Peyer's patch (tissue), 4 donors: Measurements from ENCODE around the gene RFX5.

Source experiments
- CTCF ChIP-seq, 6 experiments: fragments of 450-650 bp in 4 of 6; fragments of 200-600 bp in 2 of 6; sonication (generic) in 1 of 6; IDR thresholded peaks; one replicate each; pipeline ENCODE4 v1.5.1; 2017 to 2019; ENCODE audit warnings: antibody characterized with exemption in 6 of 6, mild to moderate bottlenecking in 3 of 6, moderate library complexity in 1 of 6
- POLR2A ChIP-seq, 2 donors: fragments of 450-650 bp; IDR thresholded peaks; one replicate each; pipeline ENCODE4 v1.5.1; 2017; ENCODE audit warnings: antibody characterized with exemption in 2 of 2, mild to moderate bottlenecking in 2 of 2, moderate library complexity in 2 of 2

GRCh38 chr1:151377150-151377884, 30.3 kb upstream of the RFX5 start:
- TF ChIP-seq CTCF (IDR thresholded peaks at IDR 0.05) = no peak
- TF ChIP-seq POLR2A (IDR thresholded peaks at IDR 0.05) = no peak
